HepG2 (cell line): ENCODE measurements around the gene TARM1. TPM values are rescaled to one million over a fixed set of nuclear protein-coding genes. Genes with fewer than 3 reads are reported as not detected.
A peak's percentile ranks its signal among the peaks of the same experiment; 100 is the strongest.

Experiments used
- BCLAF1 ChIP-seq: fragments of 450-650 bp; IDR thresholded peaks from 2 replicates; pipeline ENCODE4 v1.6.1; 2017; ENCODE audit warnings: mild to moderate bottlenecking
- E2F1 ChIP-seq: sonication (generic); formaldehyde crosslinking; IDR thresholded peaks from 2 replicates; pipeline ENCODE4 v1.5.0; 2020; ENCODE audit warnings: missing genetic modification reagents
- FIP1L1 ChIP-seq: fragments of 200-400 bp; formaldehyde crosslinking; IDR thresholded peaks from 2 replicates; pipeline ENCODE4 v1.6.1; 2018; ENCODE audit warnings: low read depth, mild to moderate bottlenecking, low read length, moderate library complexity, borderline replicate concordance; ENCODE audit not compliant: insufficient read depth
- FLYWCH1 ChIP-seq: sonication (generic); formaldehyde crosslinking; IDR thresholded peaks from 2 replicates; pipeline ENCODE4 v1.8.1; 2023; ENCODE audit warnings: mild to moderate bottlenecking, missing genetic modification reagents
- GLI4 ChIP-seq: sonication (generic); formaldehyde crosslinking; IDR thresholded peaks from 2 replicates; pipeline ENCODE4 v1.5.1; 2020; ENCODE audit warnings: missing genetic modification reagents, mild to moderate bottlenecking, moderate library complexity, borderline replicate concordance
- GTF3A ChIP-seq: sonication (generic); formaldehyde crosslinking; conservative IDR thresholded peaks from 2 replicates; pipeline ENCODE4 v1.4.0; 2020; ENCODE audit warnings: mild to moderate bottlenecking, missing genetic modification reagents
- HDAC6 ChIP-seq: fragments of 200-600 bp; sonication (generic); IDR thresholded peaks from 2 replicates; pipeline ENCODE4 v1.7.0; 2017; ENCODE audit warnings: mild to moderate bottlenecking, antibody characterized with exemption, low read length, low read depth
- ISL2 ChIP-seq: sonication (generic); formaldehyde crosslinking; IDR thresholded peaks from 2 replicates; pipeline ENCODE4 v1.5.0; 2020; ENCODE audit warnings: missing genetic modification reagents
- MTERF4 ChIP-seq: sonication (generic); formaldehyde crosslinking; IDR thresholded peaks from 2 replicates; pipeline ENCODE4 v1.8.0; 2023; ENCODE audit warnings: mild to moderate bottlenecking, missing genetic modification reagents
- NKX3-1 ChIP-seq: sonication (generic); formaldehyde crosslinking; IDR thresholded peaks from 2 replicates; pipeline ENCODE4 v1.5.0; 2020; ENCODE audit warnings: missing genetic modification reagents
- PHF8 ChIP-seq: sonication (generic); formaldehyde crosslinking; IDR thresholded peaks from 2 replicates; pipeline ENCODE4 v1.5.0; 2020; ENCODE audit warnings: missing genetic modification reagents
- YEATS2 ChIP-seq: sonication (generic); formaldehyde crosslinking; IDR thresholded peaks from 2 replicates; pipeline ENCODE4 v1.4.0; 2020; ENCODE audit warnings: missing genetic modification reagents, borderline replicate concordance
- ZNF317 ChIP-seq: sonication (generic); formaldehyde crosslinking; IDR thresholded peaks from 2 replicates; pipeline ENCODE4 v1.5.0; 2020; ENCODE audit warnings: mild to moderate bottlenecking, missing genetic modification reagents
- ZNF574 ChIP-seq: sonication (generic); formaldehyde crosslinking; IDR thresholded peaks from 2 replicates; pipeline ENCODE4 v1.4.0; 2020; ENCODE audit warnings: missing genetic modification reagents
- ZNF740 ChIP-seq: sonication (generic); formaldehyde crosslinking; IDR thresholded peaks from 2 replicates; pipeline ENCODE4 v1.4.0; 2020; ENCODE audit warnings: missing genetic modification reagents
- ZNF770 ChIP-seq: sonication (generic); formaldehyde crosslinking; IDR thresholded peaks from 2 replicates; pipeline ENCODE4 v1.5.0; 2020; ENCODE audit warnings: mild to moderate bottlenecking, missing genetic modification reagents
- ZNF841 ChIP-seq: sonication (generic); formaldehyde crosslinking; IDR thresholded peaks from 2 replicates; pipeline ENCODE4 v1.8.1; 2023; ENCODE audit warnings: missing genetic modification reagents, borderline replicate concordance
- polyA plus RNA-seq, 8 experiments: library from polyadenylated mRNA; depleted of rRNA in 3 of 8; stranded (reverse) in 7 of 8; unstranded in 1 of 8; fragments of >200 nt; fragmentation: Illumina TruSeq in 4 of 8; extraction: Trizol in 4 of 8; gene quantifications; 2 replicates each; pipeline versions ENCODE4 v1.2.1 to v1.2.3, GENCODE V29; 2011 to 2016; ENCODE audit warnings: low read depth in 4 of 8, missing spikeins in 1 of 8, mixed read lengths in 1 of 8; ENCODE audit not compliant: insufficient read depth in 1 of 8
- total RNA-seq, 5 experiments: library from RNA; depleted of rRNA; stranded (reverse); fragments of >200 nt; fragmentation: Illumina TruSeq; extraction: Trizol; gene quantifications; 2 replicates each; pipeline ENCODE4 v1.2.3, GENCODE V29; 2016; ENCODE audit warnings: low read depth in 1 of 5

TARM1 gene
- total and polyA plus RNA-seq, 2 of the 13 experiments (the other 11 are each of a cell fraction or from before 2014, with no cell fraction given): not detected

GRCh38 chr19:54115109-54116063, 34.2 kb upstream of the TARM1 start, which contains the start of the genes PRPF31 and TFPT (continued):
- TF ChIP-seq BCLAF1 (no peak), ZNF770 (CRISPR knock-in tag) (peak; percentile 65), GLI4 (CRISPR knock-in tag) (peak; percentile 30; the same call in 1 of the 2 replicates), ISL2 (CRISPR knock-in tag) (peak; percentile 52), FIP1L1 (peak; percentile 66; the same call in 1 of the 2 replicates), GTF3A (CRISPR knock-in tag) (peak; percentile 92), ZNF740 (CRISPR knock-in tag) (peak; percentile 75), PHF8 (CRISPR knock-in tag) (peak; percentile 97), HDAC6 (no peak), E2F1 (CRISPR knock-in tag) (peak; percentile 28; the same call in 1 of the 2 replicates), MTERF4 (CRISPR knock-in tag) (0 out of 2 replicates have a peak, but pooled peaks have one; percentile 54), FLYWCH1 (CRISPR knock-in tag) (no peak), ZNF574 (CRISPR knock-in tag) (peak; percentile 92), NKX3-1 (CRISPR knock-in tag) (no peak), ZNF317 (CRISPR knock-in tag) (peak; percentile 59; the same call in 1 of the 2 replicates), ZNF841 (CRISPR knock-in tag) (no peak), YEATS2 (CRISPR knock-in tag) (peak; percentile 95)
